HepG2 (cell line): ENCODE measurements around the gene MAGIX. TPM values are rescaled to one million over a fixed set of nuclear protein-coding genes. Genes with fewer than 3 reads are reported as not detected.
A peak's percentile ranks its signal among the peaks of the same experiment; 100 is the strongest.

Experiments used
- AKAP8 ChIP-seq: sonication (generic); formaldehyde crosslinking; IDR thresholded peaks from 2 replicates; pipeline ENCODE4 v1.5.1; 2020; ENCODE audit warnings: mild to moderate bottlenecking, missing genetic modification reagents
- DMAP1 ChIP-seq: IDR thresholded peaks from 2 replicates; pipeline ENCODE4 v1.6.1; 2016
- FOXA1 ChIP-seq, 2 experiments: fragments of 450-650 bp in 1 of 2; sonication (generic) in 1 of 2; formaldehyde crosslinking in 1 of 2; IDR thresholded peaks; 2 replicates each; pipeline versions ENCODE4 v1.4.0 to v1.6.1; 2016 to 2020; ENCODE audit warnings: missing genetic modification reagents in 1 of 2
- JUN ChIP-seq: sonication (generic); formaldehyde crosslinking; IDR thresholded peaks from 2 replicates; pipeline ENCODE4 v1.4.0; 2020; ENCODE audit warnings: mild to moderate bottlenecking, missing genetic modification reagents
- NONO ChIP-seq, 2 experiments: fragments of 450-650 bp in 1 of 2; sonication (generic) in 1 of 2; formaldehyde crosslinking in 1 of 2; IDR thresholded peaks in 1 of 2; conservative IDR thresholded peaks in 1 of 2; 2 replicates each; pipeline versions ENCODE4 v1.6.1 to v1.8.0; 2017 to 2022; ENCODE audit warnings: mild to moderate bottlenecking in 1 of 2, missing genetic modification reagents in 1 of 2, moderate library complexity in 1 of 2
- NR2C2 ChIP-seq: sonication (generic); formaldehyde crosslinking; IDR thresholded peaks from 2 replicates; pipeline ENCODE4 v1.4.0; 2020; ENCODE audit warnings: missing genetic modification reagents, mild to moderate bottlenecking, moderate library complexity, borderline replicate concordance
- RXRB ChIP-seq: IDR thresholded peaks from 2 replicates; pipeline ENCODE4 v1.6.1; 2016; ENCODE audit warnings: borderline replicate concordance, missing genetic modification reagents, missing compliant biosample characterization
- TAF1 ChIP-seq: sonication (generic); formaldehyde crosslinking; IDR thresholded peaks from 2 replicates; pipeline ENCODE4 v1.4.0; 2020; ENCODE audit warnings: missing genetic modification reagents
- TEAD3 ChIP-seq: optimal IDR thresholded peaks from 2 replicates; pipeline ENCODE3; 2016; ENCODE audit warnings: borderline replicate concordance
- TSC22D2 ChIP-seq: sonication (generic); formaldehyde crosslinking; IDR thresholded peaks from 2 replicates; pipeline ENCODE4 v1.5.1; 2020; ENCODE audit warnings: missing genetic modification reagents, mild to moderate bottlenecking, borderline replicate concordance
- ZC3H4 ChIP-seq: sonication (generic); formaldehyde crosslinking; IDR thresholded peaks from 2 replicates; pipeline ENCODE4 v1.4.0; 2020; ENCODE audit warnings: missing genetic modification reagents, borderline replicate concordance
- ZNF12 ChIP-seq: sonication (generic); formaldehyde crosslinking; IDR thresholded peaks from 2 replicates; pipeline ENCODE4 v1.5.0; 2020; ENCODE audit warnings: missing genetic modification reagents
- ZSCAN25 ChIP-seq: sonication (generic); formaldehyde crosslinking; IDR thresholded peaks from 2 replicates; pipeline ENCODE4 v1.8.0; 2022; ENCODE audit warnings: mild to moderate bottlenecking, missing genetic modification reagents
- polyA plus RNA-seq, 8 experiments: library from polyadenylated mRNA; depleted of rRNA in 3 of 8; stranded (reverse) in 7 of 8; unstranded in 1 of 8; fragments of >200 nt; fragmentation: Illumina TruSeq in 4 of 8; extraction: Trizol in 4 of 8; gene quantifications; 2 replicates each; pipeline versions ENCODE4 v1.2.1 to v1.2.3, GENCODE V29; 2011 to 2016; ENCODE audit warnings: low read depth in 4 of 8, missing spikeins in 1 of 8, mixed read lengths in 1 of 8; ENCODE audit not compliant: insufficient read depth in 1 of 8
- total RNA-seq, 5 experiments: library from RNA; depleted of rRNA; stranded (reverse); fragments of >200 nt; fragmentation: Illumina TruSeq; extraction: Trizol; gene quantifications; 2 replicates each; pipeline ENCODE4 v1.2.3, GENCODE V29; 2016; ENCODE audit warnings: low read depth in 1 of 5
- TF ChIP-seq, protein P1 (sequence below): sonication (generic); formaldehyde crosslinking; IDR thresholded peaks from 2 replicates; pipeline ENCODE4 v1.5.1; 2020; ENCODE audit warnings: mild to moderate bottlenecking, missing genetic modification reagents, moderate library complexity
- TF ChIP-seq, protein P2 (sequence below): sonication (generic); formaldehyde crosslinking; IDR thresholded peaks from 2 replicates; pipeline ENCODE4 v1.4.0; 2020; ENCODE audit warnings: mild to moderate bottlenecking, missing genetic modification reagents
- TF ChIP-seq, protein P3 (sequence below): sonication (generic); formaldehyde crosslinking; IDR thresholded peaks from 2 replicates; pipeline ENCODE4 v1.5.1; 2020; ENCODE audit warnings: mild to moderate bottlenecking, missing genetic modification reagents, moderate library complexity
- TF ChIP-seq, protein P4 (sequence below): sonication (generic); formaldehyde crosslinking; IDR thresholded peaks from 2 replicates; pipeline ENCODE4 v1.4.0; 2020; ENCODE audit warnings: missing genetic modification reagents, borderline replicate concordance

MAGIX gene
- total and polyA plus RNA-seq, 2 of the 13 experiments (the other 11 are each of a cell fraction or from before 2014, with no cell fraction given): 0.63 to 1.2 TPM

DNA sequence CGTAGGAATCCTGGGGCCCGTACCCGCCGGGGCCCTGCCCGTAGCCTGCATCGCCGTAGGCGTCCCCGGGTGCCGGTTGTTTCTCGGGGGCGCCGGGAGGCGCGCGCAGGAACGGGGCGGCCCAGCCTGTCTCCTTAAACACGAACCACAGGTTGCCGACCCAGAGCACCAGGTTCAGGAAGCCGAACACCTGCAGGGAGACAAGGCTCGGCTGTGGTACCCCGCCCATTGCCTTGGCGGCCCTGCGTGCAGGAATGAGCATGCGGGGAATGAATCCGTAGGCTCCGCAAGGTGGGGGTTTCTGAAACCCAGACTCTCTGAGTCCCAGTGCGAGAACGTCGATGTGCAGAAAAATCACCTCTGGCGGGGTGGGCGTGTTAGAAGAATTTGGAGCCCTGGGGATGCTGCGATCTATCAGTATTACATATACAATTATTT is 29.0 kb downstream of the MAGIX start (continued):
- TF ChIP-seq ZC3H4 (no peak), DMAP1 (CRISPR knock-in tag) (0 out of 2 replicates have a peak, but pooled peaks have one; percentile 26), ZSCAN25 (no peak), AKAP8 (CRISPR knock-in tag) (no peak), NONO (IDR thresholded peaks at IDR 0.05) (no peak), NONO (CRISPR knock-in tag; conservative IDR thresholded peaks at IDR 0.05) (peak; percentile 44; the same call in 1 of the 2 replicates), FOXA1 (IDR thresholded peaks at IDR 0.05) (no peak), FOXA1 (CRISPR knock-in tag; IDR thresholded peaks at IDR 0.05) (no peak), JUN (CRISPR knock-in tag) (no peak), TAF1 (no peak; the same call in 1 of the 2 replicates), TEAD3 (CRISPR knock-in tag) (no peak), RXRB (CRISPR knock-in tag) (no peak), NR2C2 (CRISPR knock-in tag) (0 out of 2 replicates have a peak, but pooled peaks have one; percentile 1), TSC22D2 (no peak), ZNF12 (CRISPR knock-in tag) (no peak)
- TF ChIP-seq, protein P1, sequence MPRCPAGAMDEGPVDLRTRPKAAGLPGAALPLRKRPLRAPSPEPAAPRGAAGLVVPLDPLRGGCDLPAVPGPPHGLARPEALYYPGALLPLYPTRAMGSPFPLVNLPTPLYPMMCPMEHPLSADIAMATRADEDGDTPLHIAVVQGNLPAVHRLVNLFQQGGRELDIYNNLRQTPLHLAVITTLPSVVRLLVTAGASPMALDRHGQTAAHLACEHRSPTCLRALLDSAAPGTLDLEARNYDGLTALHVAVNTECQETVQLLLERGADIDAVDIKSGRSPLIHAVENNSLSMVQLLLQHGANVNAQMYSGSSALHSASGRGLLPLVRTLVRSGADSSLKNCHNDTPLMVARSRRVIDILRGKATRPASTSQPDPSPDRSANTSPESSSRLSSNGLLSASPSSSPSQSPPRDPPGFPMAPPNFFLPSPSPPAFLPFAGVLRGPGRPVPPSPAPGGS (CRISPR knock-in tag): no peak
- TF ChIP-seq, protein P2, sequence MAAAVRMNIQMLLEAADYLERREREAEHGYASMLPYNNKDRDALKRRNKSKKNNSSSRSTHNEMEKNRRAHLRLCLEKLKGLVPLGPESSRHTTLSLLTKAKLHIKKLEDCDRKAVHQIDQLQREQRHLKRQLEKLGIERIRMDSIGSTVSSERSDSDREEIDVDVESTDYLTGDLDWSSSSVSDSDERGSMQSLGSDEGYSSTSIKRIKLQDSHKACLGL (CRISPR knock-in tag): 0 out of 2 replicates have a peak, but pooled peaks have one; percentile 40
- TF ChIP-seq, protein P3, sequence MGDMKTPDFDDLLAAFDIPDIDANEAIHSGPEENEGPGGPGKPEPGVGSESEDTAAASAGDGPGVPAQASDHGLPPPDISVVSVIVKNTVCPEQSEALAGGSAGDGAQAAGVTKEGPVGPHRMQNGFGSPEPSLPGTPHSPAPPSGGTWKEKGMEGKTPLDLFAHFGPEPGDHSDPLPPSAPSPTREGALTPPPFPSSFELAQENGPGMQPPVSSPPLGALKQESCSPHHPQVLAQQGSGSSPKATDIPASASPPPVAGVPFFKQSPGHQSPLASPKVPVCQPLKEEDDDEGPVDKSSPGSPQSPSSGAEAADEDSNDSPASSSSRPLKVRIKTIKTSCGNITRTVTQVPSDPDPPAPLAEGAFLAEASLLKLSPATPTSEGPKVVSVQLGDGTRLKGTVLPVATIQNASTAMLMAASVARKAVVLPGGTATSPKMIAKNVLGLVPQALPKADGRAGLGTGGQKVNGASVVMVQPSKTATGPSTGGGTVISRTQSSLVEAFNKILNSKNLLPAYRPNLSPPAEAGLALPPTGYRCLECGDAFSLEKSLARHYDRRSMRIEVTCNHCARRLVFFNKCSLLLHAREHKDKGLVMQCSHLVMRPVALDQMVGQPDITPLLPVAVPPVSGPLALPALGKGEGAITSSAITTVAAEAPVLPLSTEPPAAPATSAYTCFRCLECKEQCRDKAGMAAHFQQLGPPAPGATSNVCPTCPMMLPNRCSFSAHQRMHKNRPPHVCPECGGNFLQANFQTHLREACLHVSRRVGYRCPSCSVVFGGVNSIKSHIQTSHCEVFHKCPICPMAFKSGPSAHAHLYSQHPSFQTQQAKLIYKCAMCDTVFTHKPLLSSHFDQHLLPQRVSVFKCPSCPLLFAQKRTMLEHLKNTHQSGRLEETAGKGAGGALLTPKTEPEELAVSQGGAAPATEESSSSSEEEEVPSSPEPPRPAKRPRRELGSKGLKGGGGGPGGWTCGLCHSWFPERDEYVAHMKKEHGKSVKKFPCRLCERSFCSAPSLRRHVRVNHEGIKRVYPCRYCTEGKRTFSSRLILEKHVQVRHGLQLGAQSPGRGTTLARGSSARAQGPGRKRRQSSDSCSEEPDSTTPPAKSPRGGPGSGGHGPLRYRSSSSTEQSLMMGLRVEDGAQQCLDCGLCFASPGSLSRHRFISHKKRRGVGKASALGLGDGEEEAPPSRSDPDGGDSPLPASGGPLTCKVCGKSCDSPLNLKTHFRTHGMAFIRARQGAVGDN (CRISPR knock-in tag): peak; percentile 38
- TF ChIP-seq, protein P4, sequence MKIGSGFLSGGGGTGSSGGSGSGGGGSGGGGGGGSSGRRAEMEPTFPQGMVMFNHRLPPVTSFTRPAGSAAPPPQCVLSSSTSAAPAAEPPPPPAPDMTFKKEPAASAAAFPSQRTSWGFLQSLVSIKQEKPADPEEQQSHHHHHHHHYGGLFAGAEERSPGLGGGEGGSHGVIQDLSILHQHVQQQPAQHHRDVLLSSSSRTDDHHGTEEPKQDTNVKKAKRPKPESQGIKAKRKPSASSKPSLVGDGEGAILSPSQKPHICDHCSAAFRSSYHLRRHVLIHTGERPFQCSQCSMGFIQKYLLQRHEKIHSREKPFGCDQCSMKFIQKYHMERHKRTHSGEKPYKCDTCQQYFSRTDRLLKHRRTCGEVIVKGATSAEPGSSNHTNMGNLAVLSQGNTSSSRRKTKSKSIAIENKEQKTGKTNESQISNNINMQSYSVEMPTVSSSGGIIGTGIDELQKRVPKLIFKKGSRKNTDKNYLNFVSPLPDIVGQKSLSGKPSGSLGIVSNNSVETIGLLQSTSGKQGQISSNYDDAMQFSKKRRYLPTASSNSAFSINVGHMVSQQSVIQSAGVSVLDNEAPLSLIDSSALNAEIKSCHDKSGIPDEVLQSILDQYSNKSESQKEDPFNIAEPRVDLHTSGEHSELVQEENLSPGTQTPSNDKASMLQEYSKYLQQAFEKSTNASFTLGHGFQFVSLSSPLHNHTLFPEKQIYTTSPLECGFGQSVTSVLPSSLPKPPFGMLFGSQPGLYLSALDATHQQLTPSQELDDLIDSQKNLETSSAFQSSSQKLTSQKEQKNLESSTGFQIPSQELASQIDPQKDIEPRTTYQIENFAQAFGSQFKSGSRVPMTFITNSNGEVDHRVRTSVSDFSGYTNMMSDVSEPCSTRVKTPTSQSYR: no peak
